Cardiac muscle cell (in vitro differentiated cells and primary cell): ENCODE data around the gene FAN1. TPM values are rescaled to one million over a fixed set of nuclear protein-coding genes. Genes with fewer than 3 reads are reported as not detected.

Experiments used
- DNase-seq, 2 donors: peaks; one replicate each; pipeline versions ENCODE4 v3.0.0 to v3.0.0-alpha.2; 2010 to 2017; ENCODE audit warnings: low read depth in 1 of 2, low spot score in 1 of 2
- H3K27ac ChIP-seq: fragments of 200-600 bp; sonication (generic); 2 replicates; pipeline ENCODE4 v1.5.1; 2016
- H3K27me3 ChIP-seq: fragments of 200-600 bp; sonication (generic); 2 replicates; pipeline ENCODE4 v1.6.0; 2016; ENCODE audit warnings: control low read depth
- H3K36me3 ChIP-seq: fragments of 200-600 bp; sonication (generic); 2 replicates; pipeline ENCODE4 v1.5.1; 2016; ENCODE audit warnings: control low read depth
- H3K4me1 ChIP-seq: fragments of 200-600 bp; sonication (generic); 2 replicates; pipeline ENCODE4 v1.8.1; 2017; ENCODE audit warnings: low read depth, mild to moderate bottlenecking, mixed run types
- H3K4me3 ChIP-seq: fragments of 200-600 bp; sonication (generic); 2 replicates; pipeline ENCODE4 v1.5.1; 2016; ENCODE audit warnings: mild to moderate bottlenecking
- H3K9me3 ChIP-seq: fragments of 200-600 bp; sonication (generic); 2 replicates; pipeline ENCODE4 v1.5.1; 2017; ENCODE audit warnings: low read depth, mild to moderate bottlenecking, control low read depth
- CTCF ChIP-seq: IDR thresholded peaks from 2 replicates; pipeline ENCODE4 v1.5.1; 2012; ENCODE audit warnings: low read depth, mild to moderate bottlenecking, low read length
- polyA plus RNA-seq: library from polyadenylated mRNA; unstranded; fragments of >200 nt; fragmentation: Nextera tagmentation; extraction: Ambion mirVana; gene quantifications from 2 replicates; pipeline ENCODE4 v1.2.1, GENCODE V29; 2016
- total RNA-seq: library from RNA; depleted of rRNA; stranded (reverse); fragments of >200 nt; gene quantifications from 2 replicates; pipeline ENCODE4 v1.2.3, GENCODE V29; 2016

FAN1 gene
- total and polyA plus RNA-seq, 2 experiments from 2014 or later, result 18.3 to 26.8 TPM

GRCh38 chr15:30954674-30955073 lies 51.0 kb downstream of the FAN1 start:
- H3K4me1 ChIP-seq, result no peaks in the 10 kb centered on the region
- DNase-seq, result peak in 1 of 2 donors; percentile 29
- no peak for TF ChIP-seq CTCF
- H3K27me3 ChIP-seq, result no peaks in the 10 kb centered on the region
- H3K4me3 ChIP-seq, result no peak overlapping the region
- no peaks in the 10 kb centered on the region for H3K9me3 ChIP-seq
- no peak overlapping the region for H3K27ac ChIP-seq
- peaks cover 48% of the 10 kb centered on the region for H3K36me3 ChIP-seq

- TF ChIP-seq CTCF, result no peak
- no peaks in the 10 kb centered on the region for H3K27me3 ChIP-seq
- no peaks in the 10 kb centered on the region for H3K4me1 ChIP-seq
- no peak overlapping the region for H3K27ac ChIP-seq
- peak in 1 of 2 donors; percentile 49 for DNase-seq
- no peaks in the 10 kb centered on the region for H3K9me3 ChIP-seq
- peaks cover 39% of the 10 kb centered on the region for H3K36me3 ChIP-seq
- H3K4me3 ChIP-seq, result no peak overlapping the region
Observed at GRCh38 chr15:30956216-30957124, 52.8 kb downstream of the FAN1 start.

DNA sequence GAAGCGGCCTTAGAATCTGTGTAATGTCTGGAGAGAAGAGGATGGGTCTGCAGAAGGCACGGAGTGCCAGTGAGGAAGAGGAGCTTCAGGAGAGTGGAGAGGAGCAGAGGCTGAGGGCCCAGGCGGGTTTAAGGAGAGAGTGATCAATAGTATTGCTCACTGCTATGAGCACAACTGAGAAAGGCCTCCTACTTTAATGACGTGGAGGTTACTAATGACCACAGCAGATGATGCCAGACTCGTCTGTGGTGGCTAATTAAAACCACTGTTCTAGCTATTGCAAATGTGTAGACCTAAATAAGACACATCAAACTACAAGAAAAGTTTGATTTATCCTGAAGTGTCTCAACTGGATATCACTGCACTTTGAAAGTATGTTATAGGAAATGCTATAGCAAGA lies 54.5 kb downstream of the FAN1 start:
- peaks cover 30% of the 10 kb centered on the region for H3K36me3 ChIP-seq
- H3K9me3 ChIP-seq, result no peaks in the 10 kb centered on the region
- no peak for TF ChIP-seq CTCF

GRCh38 chr15:30962079-30962478 lies 58.4 kb downstream of the FAN1 start:
- TF ChIP-seq CTCF, result no peak

More for the DNA sequence above, 54.5 kb downstream of the FAN1 start:
- peaks cover 4% of the 10 kb centered on the region for H3K4me1 ChIP-seq
- DNase-seq, result no peak
- no peak overlapping the region for H3K27ac ChIP-seq
- H3K4me3 ChIP-seq, result no peak overlapping the region
- no peaks in the 10 kb centered on the region for H3K27me3 ChIP-seq

GRCh38 chr15:30962659-30963058 lies 58.9 kb downstream of the FAN1 start:
- H3K4me3 ChIP-seq, result no peak overlapping the region

More at GRCh38 chr15:30962079-30962478, 58.4 kb downstream of the FAN1 start:
- no peak for DNase-seq
- Histone ChIP-seq H3K36me3 (peaks cover 29% of the 10 kb centered on the region), H3K27ac (no peak overlapping the region), H3K9me3 (no peaks in the 10 kb centered on the region), H3K4me3 (no peak overlapping the region), H3K4me1 (peaks cover 4% of the 10 kb centered on the region), H3K27me3 (no peaks in the 10 kb centered on the region)

More at GRCh38 chr15:30962659-30963058, 58.9 kb downstream of the FAN1 start:
- peaks cover 4% of the 10 kb centered on the region for H3K4me1 ChIP-seq
- TF ChIP-seq CTCF, result no peak
- H3K27me3 ChIP-seq, result no peaks in the 10 kb centered on the region
- H3K9me3 ChIP-seq, result no peaks in the 10 kb centered on the region
- DNase-seq, result no peak
- H3K27ac ChIP-seq, result no peak overlapping the region
- H3K36me3 ChIP-seq, result peaks cover 29% of the 10 kb centered on the region
